SU-DHL-6 (cell line): ENCODE results near the gene ATAD2B.

Source experiments
- CTCF ChIP-seq: fragments of 200-600 bp; sonication (generic); IDR thresholded peaks from one replicate; pipeline ENCODE4 v1.5.1; 2017; ENCODE audit warnings: antibody characterized with exemption, mild to moderate bottlenecking, low read length, moderate library complexity; ENCODE audit not compliant: insufficient read depth, poor library complexity, severe bottlenecking
- EZH2phosphoT487 ChIP-seq: fragments of 200-600 bp; sonication (generic), shearing (Covaris generic); conservative IDR thresholded peaks from 2 replicates; pipeline ENCODE4 v1.6.1; 2018; ENCODE audit warnings: mild to moderate bottlenecking, antibody characterized with exemption, low read length, moderate library complexity, mixed read lengths

- TF ChIP-seq CTCF (peak; percentile 70), EZH2phosphoT487 (no peak)
Observed at GRCh38 chr2:23824777-23825212, 102.1 kb downstream of the ATAD2B start.
